Esophagus muscularis mucosa (tissue), 4 donors: ENCODE data around the gene CD40. TPM values are rescaled to one million over a fixed set of nuclear protein-coding genes. Genes with fewer than 3 reads are reported as not detected.
"Not testable (repeated sequence)": the region's sequence is repeated elsewhere in the genome, so short reads cannot be mapped to it uniquely, and the experiment has no call there.

Experiments used
- DNase-seq: peaks from one replicate; pipeline ENCODE4 v3.0.0-alpha.2; 2017; ENCODE audit errors: extremely low spot score
- H3K27ac ChIP-seq, 4 donors: fragments of 200-600 bp; sonication (generic); replicated peaks in 1 of 4; 1 replicate in 3 of 4; 2 replicates in 1 of 4; pipeline ENCODE4 v1.5.1; 2016 to 2019; ENCODE audit warnings: mild to moderate bottlenecking in 1 of 4
- H3K27me3 ChIP-seq, 4 donors: fragments of 200-600 bp; sonication (generic); one replicate each; pipeline versions ENCODE4 v1.5.1 to v1.6.0; 2016 to 2019
- H3K36me3 ChIP-seq, 4 donors: fragments of 200-600 bp; sonication (generic); one replicate each; pipeline ENCODE4 v1.5.1; 2016 to 2019
- H3K4me1 ChIP-seq, 4 donors: fragments of 200-600 bp; sonication (generic); one replicate each; pipeline ENCODE4 v1.5.1; 2016 to 2019
- H3K4me3 ChIP-seq, 4 donors: fragments of 200-600 bp; sonication (generic); 1 replicate in 2 of 4; 2 replicates in 2 of 4; pipeline ENCODE4 v1.5.1; 2016 to 2019; ENCODE audit warnings: mild to moderate bottlenecking in 4 of 4, moderate library complexity in 1 of 4
- H3K9me3 ChIP-seq, 4 donors: fragments of 200-600 bp; sonication (generic); 1 replicate in 3 of 4; 2 replicates in 1 of 4; pipeline ENCODE4 v1.5.1; 2016 to 2019
- EP300 ChIP-seq: sonication (generic); formaldehyde crosslinking; IDR thresholded peaks from one replicate; pipeline ENCODE4 v1.6.1; 2017; ENCODE audit warnings: antibody characterized with exemption
- POLR2A ChIP-seq: fragments of 450-650 bp; IDR thresholded peaks from one replicate; pipeline ENCODE4 v1.6.1; 2017; ENCODE audit warnings: antibody characterized with exemption, moderate library complexity, mild to moderate bottlenecking, low read depth
- POLR2AphosphoS5 ChIP-seq, 2 donors: sonication (generic); formaldehyde crosslinking; IDR thresholded peaks; one replicate each; pipeline ENCODE4 v1.6.1; 2017; ENCODE audit warnings: antibody characterized with exemption in 2 of 2
- WGBS: methylation state at CpG from one replicate; pipeline ENCODE4 v1.1.5; 2018; 5-methylcytosine and 5-hydroxymethylcytosine counted together
- intact Hi-C: fragments of 100-400 bp; cut with DNase I; formaldehyde crosslinking; loops from one replicate; pipeline ENCODE4 v1.15.1; 2023
- total RNA-seq, 4 donors: library from RNA; depleted of rRNA; stranded (reverse); fragments of >200 nt; gene quantifications; one replicate each; pipeline versions ENCODE4 v1.1.0 to v1.2.1, GENCODE V29; 2016
- TF ChIP-seq, protein P1 (sequence below), 3 experiments: fragments of 200-600 bp in 2 of 3; fragments of 450-650 bp in 1 of 3; sonication (generic) in 2 of 3; IDR thresholded peaks; one replicate each; pipeline ENCODE4 v1.5.1; 2017 to 2019; ENCODE audit warnings: antibody characterized with exemption in 3 of 3, mild to moderate bottlenecking in 2 of 3, moderate library complexity in 1 of 3

The CD40 gene
- total RNA-seq, 4 donors from 2014 or later: 10.0 to 21.6 (median 16.9) TPM

DNA sequence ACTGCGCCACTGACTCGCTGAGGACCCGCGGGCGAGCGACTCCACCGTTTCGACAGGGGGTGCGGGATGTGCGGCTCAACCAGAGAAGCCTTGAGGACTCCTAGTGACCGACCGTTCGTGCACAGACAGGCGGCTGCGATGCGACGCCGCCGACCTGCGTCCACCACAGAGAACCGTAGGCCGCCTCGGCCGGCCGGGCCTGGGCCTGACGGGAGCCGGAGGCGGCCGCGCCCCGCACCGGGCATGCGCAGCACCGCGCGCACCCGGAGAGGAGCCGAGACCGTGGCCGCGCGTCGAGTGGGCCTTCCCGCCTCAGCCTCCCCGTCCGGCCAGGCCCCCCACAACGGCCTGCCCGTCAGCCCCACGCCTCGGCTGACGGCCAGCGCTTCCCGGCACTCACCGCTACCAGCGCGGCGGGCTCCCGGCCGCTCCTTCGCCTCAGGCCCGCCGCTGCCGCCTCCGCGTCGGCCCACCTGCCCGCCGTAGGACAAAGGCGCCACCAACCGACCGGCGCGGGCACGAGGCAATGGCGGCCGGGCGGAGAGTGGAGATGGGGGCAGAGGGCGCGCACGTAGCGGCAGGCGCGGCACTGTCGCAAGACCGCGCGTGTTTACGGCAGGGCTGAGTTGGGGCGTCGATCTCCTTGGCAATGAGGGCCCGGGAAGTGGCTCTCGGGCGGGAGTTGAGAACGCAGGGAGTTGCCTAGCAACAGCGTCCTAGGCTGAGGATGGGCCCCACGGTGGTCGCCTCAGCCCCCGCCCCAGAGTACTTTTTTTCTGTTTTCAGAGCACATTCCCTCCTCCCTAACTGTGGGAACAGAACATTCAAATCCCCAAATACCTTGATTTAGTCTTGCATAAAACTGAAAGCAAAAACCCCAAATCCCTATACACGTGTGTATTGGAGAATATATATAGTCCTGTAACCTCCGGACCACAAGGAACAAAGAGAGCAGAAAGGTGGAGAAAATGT is 28.4 kb upstream of the CD40 start, which contains the start of gene NCOA5:
Gene NCOA5 (minus strand): TSS at position 546 of the 972 bp plus-strand sequence. CDS start 10,538 bp downstream, outside the sequence.
- Histone ChIP-seq H3K27ac (peak within 1 kb of the TSS; percentile 94 to 99 (median 98)), H3K27me3 (no peaks in the 10 kb centered on the region), H3K4me1 (peaks cover 40 to 51% (median 49%) of the 10 kb centered on the region in 4 donors), H3K4me3 (peak within 1 kb of the TSS; percentile 60 to 89 (median 86)), H3K9me3 (no peaks in the 10 kb centered on the region), H3K36me3 (no peaks in the 10 kb centered on the region)
- under 1% methylated on average over 5 of the region's 100 CpGs for WGBS
- intact Hi-C loops: loop anchor here (5.0 kb wide), 2 partner anchors 67 to 117 kb away; partner anchors contain the start of gene ZNF335
- peak; percentile 98 for DNase-seq
- TF ChIP-seq, protein P1, sequence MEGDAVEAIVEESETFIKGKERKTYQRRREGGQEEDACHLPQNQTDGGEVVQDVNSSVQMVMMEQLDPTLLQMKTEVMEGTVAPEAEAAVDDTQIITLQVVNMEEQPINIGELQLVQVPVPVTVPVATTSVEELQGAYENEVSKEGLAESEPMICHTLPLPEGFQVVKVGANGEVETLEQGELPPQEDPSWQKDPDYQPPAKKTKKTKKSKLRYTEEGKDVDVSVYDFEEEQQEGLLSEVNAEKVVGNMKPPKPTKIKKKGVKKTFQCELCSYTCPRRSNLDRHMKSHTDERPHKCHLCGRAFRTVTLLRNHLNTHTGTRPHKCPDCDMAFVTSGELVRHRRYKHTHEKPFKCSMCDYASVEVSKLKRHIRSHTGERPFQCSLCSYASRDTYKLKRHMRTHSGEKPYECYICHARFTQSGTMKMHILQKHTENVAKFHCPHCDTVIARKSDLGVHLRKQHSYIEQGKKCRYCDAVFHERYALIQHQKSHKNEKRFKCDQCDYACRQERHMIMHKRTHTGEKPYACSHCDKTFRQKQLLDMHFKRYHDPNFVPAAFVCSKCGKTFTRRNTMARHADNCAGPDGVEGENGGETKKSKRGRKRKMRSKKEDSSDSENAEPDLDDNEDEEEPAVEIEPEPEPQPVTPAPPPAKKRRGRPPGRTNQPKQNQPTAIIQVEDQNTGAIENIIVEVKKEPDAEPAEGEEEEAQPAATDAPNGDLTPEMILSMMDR (IDR thresholded peaks at IDR 0.05): peak; percentile 17 to 47 (median 24)
- TF ChIP-seq POLR2AphosphoS5 (IDR thresholded peaks at IDR 0.05): peak; percentile 91 to 97
- no peak for TF ChIP-seq EP300
- peak; percentile 76 for TF ChIP-seq POLR2A

DNA sequence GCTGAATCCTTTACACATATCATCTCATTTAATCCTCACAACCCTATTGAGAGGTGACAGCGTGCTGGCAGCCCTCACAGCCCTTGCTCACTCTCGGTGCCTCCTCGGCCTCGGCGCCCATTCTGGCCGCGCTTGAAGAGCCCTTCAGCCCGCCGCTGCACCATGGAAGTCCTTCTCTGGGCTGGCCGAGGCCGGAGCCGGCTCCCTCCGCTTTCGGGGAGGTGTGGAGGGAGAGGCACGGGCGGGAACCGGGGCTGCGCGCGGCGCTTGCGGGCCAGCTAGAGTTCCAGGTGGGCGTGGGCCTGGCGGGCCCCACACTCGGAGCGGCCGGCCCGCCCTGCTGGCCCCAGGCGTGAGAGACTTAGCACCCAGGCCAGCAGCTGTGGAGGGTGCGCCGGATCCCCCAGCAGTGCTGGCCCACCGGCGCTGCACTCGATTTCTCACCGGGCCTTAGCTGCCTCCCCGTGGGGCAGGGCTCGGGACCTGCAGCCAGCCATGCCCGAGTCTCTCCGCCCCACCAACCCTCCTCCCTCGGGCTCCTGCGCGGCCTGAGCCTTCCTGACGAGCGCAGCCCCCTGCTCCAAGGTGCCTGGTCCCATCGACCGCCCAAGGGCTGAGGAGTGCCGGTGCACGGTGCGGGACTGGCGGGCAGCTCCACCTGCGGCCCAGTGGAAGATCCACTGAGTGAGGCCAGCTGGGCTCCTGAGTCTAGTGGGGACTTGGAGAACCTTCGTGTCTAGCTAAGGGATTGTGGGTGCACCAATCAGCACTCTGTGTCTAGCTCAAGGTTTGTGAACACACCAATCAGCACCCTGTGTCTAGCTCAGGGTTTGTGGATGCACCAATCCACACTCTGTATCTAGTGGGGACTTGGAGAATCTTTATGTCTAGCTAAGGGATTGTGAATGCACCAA is 26.2 kb upstream of the CD40 start:
- H3K4me3 ChIP-seq, H3K27ac ChIP-seq, H3K27me3 ChIP-seq, DNase-seq, intact Hi-C loops, H3K9me3 ChIP-seq, H3K36me3 ChIP-seq: not testable (repeated sequence)
- WGBS: 94% methylated on average over 23 of the region's 52 CpGs
- H3K4me1 ChIP-seq: peaks cover 20 to 30% (median 27%) of the 10 kb centered on the region in 4 donors

DNA sequence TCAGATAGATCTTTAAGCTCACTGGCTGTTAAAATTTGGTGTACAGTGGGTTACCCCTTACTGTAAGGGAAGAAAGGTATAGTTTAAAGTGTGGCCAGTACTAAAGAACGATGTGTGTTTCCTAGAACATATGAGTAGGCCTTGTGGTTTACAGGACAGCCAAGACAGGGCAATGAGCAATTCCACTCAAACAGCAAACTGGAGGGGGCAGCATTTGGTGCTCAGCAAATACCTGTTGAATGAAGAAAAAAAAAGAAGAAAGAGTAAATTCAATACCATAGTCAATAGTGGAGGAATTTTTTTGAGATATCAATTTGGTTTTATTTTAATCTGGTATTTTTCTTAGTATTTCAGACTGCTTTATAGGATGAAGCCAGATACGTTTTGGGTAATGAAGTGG is 24.6 kb upstream of the CD40 start:
- H3K4me1 ChIP-seq: peaks cover 6 to 13% (median 10%) of the 10 kb centered on the region in 4 donors
- WGBS: 73% methylated on average over 2 of the region's 2 CpGs
- TF ChIP-seq, protein P1 (IDR thresholded peaks at IDR 0.05): no peak
- H3K4me3 ChIP-seq: no peak overlapping the region
- H3K27ac ChIP-seq: no peak overlapping the region
- H3K36me3 ChIP-seq: no peaks in the 10 kb centered on the region
- peaks cover 0 to 6% (median 0%) of the 10 kb centered on the region in 4 donors for H3K27me3 ChIP-seq
- intact Hi-C loops: no loop called here
- no peaks in the 10 kb centered on the region for H3K9me3 ChIP-seq
- no peak for DNase-seq

DNA sequence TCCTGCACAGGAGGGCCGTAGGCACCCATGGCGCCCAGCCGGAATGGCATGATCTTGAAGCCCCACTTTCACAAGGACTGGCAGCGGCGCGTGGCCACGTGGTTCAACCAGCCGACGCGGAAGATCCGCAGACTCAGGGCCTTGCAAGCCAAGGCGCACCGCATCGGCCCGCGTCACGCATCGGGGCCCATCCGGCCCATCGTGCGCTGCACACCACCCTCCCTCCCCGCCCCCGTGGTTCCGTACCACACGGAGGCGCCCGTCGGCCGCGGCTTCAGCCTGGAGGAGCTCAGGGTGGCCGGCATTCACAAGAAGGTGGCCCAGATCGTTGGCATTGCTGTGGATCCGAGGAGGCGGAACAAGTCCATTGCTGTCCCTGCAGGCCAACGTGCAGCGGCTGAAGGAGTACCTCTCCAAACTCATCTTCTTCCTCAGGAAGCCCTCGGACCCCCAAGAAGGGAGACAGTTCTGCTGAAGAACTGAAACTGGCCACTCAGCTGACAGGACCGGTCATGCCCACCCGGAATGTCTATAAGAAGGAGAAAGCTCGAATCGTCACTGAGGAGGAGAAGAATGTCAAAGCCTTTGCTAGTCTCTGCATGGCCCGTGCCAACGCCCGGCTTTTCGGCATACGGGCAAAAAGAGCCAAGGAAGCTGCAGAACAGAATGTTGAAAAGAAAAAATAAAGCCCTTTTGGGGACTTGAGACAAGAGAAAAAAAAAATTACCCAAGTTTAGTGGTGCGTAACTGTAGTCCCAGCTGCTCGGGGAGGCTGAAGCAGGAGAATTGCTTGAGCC is 18.4 kb upstream of the CD40 start:
- Histone ChIP-seq H3K27me3 (peaks cover 0 to 58% (median 11%) of the 10 kb centered on the region in 4 donors), H3K27ac (no peak overlapping the region), H3K4me3 (no peak overlapping the region), H3K9me3 (no peaks in the 10 kb centered on the region), H3K4me1 (peaks cover 0 to 10% (median 5%) of the 10 kb centered on the region in 4 donors), H3K36me3 (no peaks in the 10 kb centered on the region)
- TF ChIP-seq POLR2A: no peak
- TF ChIP-seq, protein P1 (IDR thresholded peaks at IDR 0.05): peak in 1 of 3 experiments; percentile 9
- no peak for DNase-seq
- 43% methylated on average over 27 of the region's 48 CpGs for whole genome bisulfite sequencing
- intact Hi-C loops: no loop called here

DNA sequence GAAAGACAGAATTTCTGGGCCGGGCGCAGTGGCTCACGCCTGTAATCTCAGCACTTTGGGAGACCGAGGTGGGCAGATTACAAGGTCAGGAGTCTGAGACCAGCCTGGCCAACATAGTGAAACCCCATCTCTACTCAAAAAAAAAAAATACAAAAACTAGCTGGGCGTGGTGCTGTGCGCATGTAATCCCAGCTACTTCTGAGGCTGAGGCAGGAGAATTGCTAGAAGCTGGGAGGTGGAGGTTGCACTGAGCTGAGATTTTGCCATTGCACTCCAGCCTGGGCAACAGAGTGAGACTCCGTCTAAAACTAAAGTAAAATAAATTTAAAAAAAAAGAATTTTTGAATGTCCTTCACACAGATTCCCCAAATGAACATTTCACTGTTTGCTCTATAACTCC is 17.7 kb upstream of the CD40 start:
- peaks cover 0 to 66% (median 11%) of the 10 kb centered on the region in 4 donors for H3K27me3 ChIP-seq
- H3K4me1 ChIP-seq, intact Hi-C loops: not testable (repeated sequence)

More for the DNA sequence above, 17.7 kb upstream of the CD40 start:
- H3K4me3 ChIP-seq, H3K9me3 ChIP-seq, H3K27ac ChIP-seq, DNase-seq, H3K36me3 ChIP-seq: not testable (repeated sequence)
- 82% methylated on average over 7 of the region's 7 CpGs for WGBS
